Activated B cell treated with CpG ODN at 0.5 μM for 24 hours (primary cell): ENCODE results near the gene ALDOB. TPM values are rescaled to one million over a fixed set of nuclear protein-coding genes. Genes with fewer than 3 reads are reported as not detected.

Experiments used
- ATAC-seq: fragments of 200-7000 bp; cut with Tn5 transposase; one replicate; pipeline ENCODE4 v1.10.0; 2021; ENCODE audit warnings: low read depth, mild to moderate bottlenecking, moderate library complexity
- CTCF ChIA-PET: fragments of 350-600 bp; sonication (Branson Sonifier 250); formaldehyde crosslinking; loops from one replicate; lab custom pipeline; 2021; ENCODE audit warnings: antibody characterized with exemption; lab: Charles Lee
- POLR2A ChIA-PET: fragments of 350-600 bp; sonication (Branson Sonifier 250); formaldehyde crosslinking; loops from one replicate; lab custom pipeline; 2021; ENCODE audit warnings: antibody characterized with exemption; lab: Charles Lee
- DNase-seq: peaks from one replicate; pipeline ENCODE4 v3.0.0; 2022
- H3K27ac Mint-ChIP-seq: one replicate; pipeline ENCODE4 v1.8.0; 2020; ENCODE audit warnings: mixed read lengths
- H3K27me3 Mint-ChIP-seq: one replicate; pipeline ENCODE4 v1.8.0; 2021; ENCODE audit warnings: mixed read lengths
- H3K36me3 Mint-ChIP-seq: one replicate; pipeline ENCODE4 v1.8.0; 2021; ENCODE audit warnings: low read depth, mixed read lengths
- H3K4me1 Mint-ChIP-seq: one replicate; pipeline ENCODE4 v1.8.0; 2021; ENCODE audit warnings: mixed read lengths
- H3K4me3 Mint-ChIP-seq: one replicate; pipeline ENCODE4 v1.8.0; 2020; ENCODE audit warnings: mild to moderate bottlenecking, mixed read lengths
- H3K9me3 Mint-ChIP-seq: one replicate; pipeline ENCODE4 v1.8.0; 2020; ENCODE audit warnings: mixed read lengths
- intact Hi-C: fragments of 100-400 bp; cut with micrococcal nuclease; formaldehyde crosslinking; loops from one replicate; pipeline ENCODE4 v1.15.1; 2024
- total RNA-seq: library from RNA; stranded (reverse); gene quantifications from 2 replicates; pipeline ENCODE4 v1.2.3, GENCODE V29; 2022
- TF ChIP-seq, protein P1 (sequence below): fragments of 200-600 bp; IDR thresholded peaks from one replicate; pipeline ENCODE4 v1.8.0; 2022; ENCODE audit warnings: antibody characterized with exemption, mild to moderate bottlenecking

The ALDOB gene
- total RNA-seq, 1 donor from 2014 or later = not detected

DNA sequence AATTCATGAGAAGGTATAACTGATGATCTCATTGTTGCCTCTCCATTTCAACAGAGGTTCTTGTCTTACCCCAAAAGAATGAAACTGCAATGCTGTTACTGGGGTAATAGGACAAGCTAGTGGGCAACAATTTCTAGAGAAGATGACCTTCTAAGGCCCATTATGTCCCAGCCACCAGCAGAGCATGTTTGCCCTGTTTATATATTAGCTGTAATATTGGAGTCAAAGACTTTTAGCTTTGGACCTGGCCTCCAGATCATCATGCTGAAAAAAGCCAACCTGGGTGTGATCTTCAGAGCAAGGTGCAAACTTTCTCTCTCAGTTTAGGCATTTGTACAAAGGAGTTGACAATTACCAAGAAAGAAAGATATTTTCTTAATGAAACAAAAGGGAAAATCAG is 3.4 kb downstream of the ALDOB start:
- intact Hi-C loops = no loop called here
- H3K4me1 Mint-ChIP-seq = peaks cover 13% of the 10 kb centered on the region
- ATAC-seq (no peak), DNase-seq (no peak)
- TF ChIP-seq, protein P1, sequence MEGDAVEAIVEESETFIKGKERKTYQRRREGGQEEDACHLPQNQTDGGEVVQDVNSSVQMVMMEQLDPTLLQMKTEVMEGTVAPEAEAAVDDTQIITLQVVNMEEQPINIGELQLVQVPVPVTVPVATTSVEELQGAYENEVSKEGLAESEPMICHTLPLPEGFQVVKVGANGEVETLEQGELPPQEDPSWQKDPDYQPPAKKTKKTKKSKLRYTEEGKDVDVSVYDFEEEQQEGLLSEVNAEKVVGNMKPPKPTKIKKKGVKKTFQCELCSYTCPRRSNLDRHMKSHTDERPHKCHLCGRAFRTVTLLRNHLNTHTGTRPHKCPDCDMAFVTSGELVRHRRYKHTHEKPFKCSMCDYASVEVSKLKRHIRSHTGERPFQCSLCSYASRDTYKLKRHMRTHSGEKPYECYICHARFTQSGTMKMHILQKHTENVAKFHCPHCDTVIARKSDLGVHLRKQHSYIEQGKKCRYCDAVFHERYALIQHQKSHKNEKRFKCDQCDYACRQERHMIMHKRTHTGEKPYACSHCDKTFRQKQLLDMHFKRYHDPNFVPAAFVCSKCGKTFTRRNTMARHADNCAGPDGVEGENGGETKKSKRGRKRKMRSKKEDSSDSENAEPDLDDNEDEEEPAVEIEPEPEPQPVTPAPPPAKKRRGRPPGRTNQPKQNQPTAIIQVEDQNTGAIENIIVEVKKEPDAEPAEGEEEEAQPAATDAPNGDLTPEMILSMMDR = no peak
- POLR2A ChIA-PET = no interaction called here
- H3K9me3 Mint-ChIP-seq = no peaks in the 10 kb centered on the region
- H3K27ac Mint-ChIP-seq = no peak overlapping the region
- H3K36me3 Mint-ChIP-seq = no peaks in the 10 kb centered on the region
- H3K4me3 Mint-ChIP-seq = no peak overlapping the region
- H3K27me3 Mint-ChIP-seq = peaks cover 11% of the 10 kb centered on the region
- CTCF ChIA-PET = no interaction called here

DNA sequence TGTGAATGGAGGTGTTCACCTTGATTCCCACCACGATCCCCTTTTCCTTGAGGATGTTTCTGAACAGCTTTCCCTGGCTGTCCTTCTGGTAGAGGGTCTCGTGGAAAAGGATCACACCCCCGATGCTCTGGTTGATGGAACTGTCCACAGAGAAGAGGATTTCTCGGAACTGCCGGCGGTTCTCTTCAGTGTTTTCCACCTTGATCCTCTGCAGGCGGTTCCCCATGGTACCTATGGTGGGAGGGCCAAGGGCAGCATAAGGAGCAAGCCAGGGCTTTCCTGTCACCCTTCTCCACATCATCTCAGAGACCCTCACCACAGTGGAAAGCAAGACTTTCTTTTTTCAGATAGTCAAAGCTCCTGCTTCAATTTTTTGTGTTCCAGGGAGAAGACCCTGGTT is 5.8 kb downstream of the ALDOB start:
- H3K4me3 Mint-ChIP-seq = no peak overlapping the region
- peaks cover 4% of the 10 kb centered on the region for H3K27me3 Mint-ChIP-seq
- ATAC-seq (no peak), DNase-seq (no peak)
- no peak overlapping the region for H3K27ac Mint-ChIP-seq
- CTCF ChIA-PET = no interaction called here
- TF ChIP-seq, protein P1 = no peak
- H3K4me1 Mint-ChIP-seq = peaks cover 13% of the 10 kb centered on the region
- POLR2A ChIA-PET = no interaction called here
- no peaks in the 10 kb centered on the region for H3K9me3 Mint-ChIP-seq
- intact Hi-C loops = no loop called here
- no peaks in the 10 kb centered on the region for H3K36me3 Mint-ChIP-seq

DNA sequence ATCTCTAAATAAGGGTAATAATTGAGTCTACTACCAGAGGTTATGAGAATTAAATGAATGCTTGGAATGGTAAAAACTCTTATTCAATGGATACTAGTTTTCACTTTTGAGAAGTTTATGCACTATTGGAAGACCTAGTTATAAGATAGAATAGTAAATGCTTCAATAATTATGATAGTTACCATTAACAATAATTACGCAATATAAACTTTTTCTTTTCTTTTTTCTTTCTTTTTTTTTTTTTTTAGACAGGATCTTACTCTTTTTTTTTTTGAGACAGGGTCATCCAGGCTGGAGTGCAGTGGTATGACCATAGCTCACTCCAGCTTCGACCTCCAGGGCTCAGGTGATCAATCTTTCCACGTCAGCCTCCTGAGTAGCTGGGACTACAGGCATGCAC is 6.7 kb downstream of the ALDOB start:
- TF ChIP-seq, protein P1 = no peak
- H3K27ac Mint-ChIP-seq = no peak overlapping the region
- intact Hi-C loops = no loop called here
- no peak for DNase-seq
- H3K4me3 Mint-ChIP-seq = no peak overlapping the region
- no peak for ATAC-seq
- no peaks in the 10 kb centered on the region for H3K36me3 Mint-ChIP-seq
- CTCF ChIA-PET = no interaction called here
- peaks cover 7% of the 10 kb centered on the region for H3K27me3 Mint-ChIP-seq
- POLR2A ChIA-PET = no interaction called here
- no peaks in the 10 kb centered on the region for H3K9me3 Mint-ChIP-seq
- peaks cover 13% of the 10 kb centered on the region for H3K4me1 Mint-ChIP-seq

GRCh38 chr9:101427957-101428655 is 7.5 kb downstream of the ALDOB start:
- Mint-ChIP-seq H3K4me1 (peaks cover 13% of the 10 kb centered on the region), H3K4me3 (no peak overlapping the region), H3K27ac (peak overlapping the region; percentile 20), H3K36me3 (no peaks in the 10 kb centered on the region), H3K9me3 (no peaks in the 10 kb centered on the region), H3K27me3 (peaks cover 7% of the 10 kb centered on the region)
- intact Hi-C loops = no loop called here
- TF ChIP-seq, protein P1 = no peak
- DNase-seq (no peak), ATAC-seq (no peak)
- CTCF ChIA-PET = no interaction called here
- POLR2A ChIA-PET = no interaction called here

DNA sequence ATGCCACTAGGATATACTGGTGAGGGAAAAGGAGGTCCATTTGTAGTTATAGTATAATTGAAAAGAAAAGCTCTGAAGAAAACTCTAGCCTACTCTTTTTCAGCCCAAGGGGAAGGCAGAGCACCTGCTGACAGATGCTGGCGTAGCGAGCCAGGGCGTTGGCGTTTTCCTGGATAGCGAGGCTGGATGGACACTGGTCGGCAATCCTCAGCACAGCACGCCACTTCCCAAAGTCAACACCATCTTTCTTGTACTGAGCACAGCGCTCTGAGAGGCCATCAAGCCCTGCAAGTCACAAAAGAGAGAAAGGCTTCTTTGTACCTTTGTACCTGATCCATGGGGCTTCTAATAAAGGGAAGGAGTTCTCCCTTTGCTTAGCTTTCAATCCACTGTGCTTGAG is 8.2 kb downstream of the ALDOB start:
- no peak for ATAC-seq
- Mint-ChIP-seq H3K4me3 (no peak overlapping the region), H3K27me3 (peaks cover 7% of the 10 kb centered on the region), H3K9me3 (no peaks in the 10 kb centered on the region), H3K4me1 (peaks cover 13% of the 10 kb centered on the region), H3K27ac (peak overlapping the region; percentile 9), H3K36me3 (no peaks in the 10 kb centered on the region)
- ChIA-PET POLR2A (interaction anchor here (0.6 kb wide), 1 partner anchor 29 kb away, joined by 3 read pairs; the partner anchor contains the start of genes MRPL50 and ZNF189), CTCF (no interaction called here)
- TF ChIP-seq, protein P1 = no peak
- no peak for DNase-seq
- intact Hi-C loops = no loop called here
